Colonic mucosa (tissue), 4 donors: ENCODE results near the gene GET4. TPM values are rescaled to one million over a fixed set of nuclear protein-coding genes. Genes with fewer than 3 reads are reported as not detected.
A peak's percentile ranks its signal among the peaks of the same experiment; 100 is the strongest.
"Not testable (repeated sequence)": the region's sequence is repeated elsewhere in the genome, so short reads cannot be mapped to it uniquely, and the experiment has no call there.

Source experiments
- DNase-seq: peaks from one replicate; pipeline ENCODE4 v3.0.0-alpha.2; 2020
- H3K27ac ChIP-seq: fragments of 200-600 bp; one replicate; pipeline ENCODE4 v1.8.0; 2021
- H3K27me3 ChIP-seq: fragments of 200-600 bp; one replicate; pipeline ENCODE4 v1.8.0; 2021
- H3K36me3 ChIP-seq: fragments of 200-600 bp; one replicate; pipeline ENCODE4 v1.8.0; 2021
- H3K4me1 ChIP-seq: fragments of 200-600 bp; one replicate; pipeline ENCODE4 v1.8.0; 2021; ENCODE audit warnings: mild to moderate bottlenecking
- H3K4me3 ChIP-seq: fragments of 200-600 bp; one replicate; pipeline ENCODE4 v1.8.0; 2021
- H3K9ac ChIP-seq, 2 donors: one replicate each; pipeline ENCODE4 v1.7.0; 2013; ENCODE audit warnings: control low read depth in 2 of 2, low read depth in 2 of 2, low read length in 2 of 2
- H3K9me3 ChIP-seq: fragments of 200-600 bp; one replicate; pipeline ENCODE4 v1.8.0; 2021
- CTCF ChIP-seq: fragments of 200-600 bp; IDR thresholded peaks from one replicate; pipeline ENCODE4 v1.8.0; 2022; ENCODE audit warnings: antibody characterized with exemption, mild to moderate bottlenecking
- intact Hi-C: fragments of 100-400 bp; cut with DNase I; formaldehyde crosslinking; loops from one replicate; pipeline ENCODE4 v1.14.1; 2022
- total RNA-seq, 2 donors: library from RNA; stranded (reverse); fragmentation: NEBNext Ultra II Directional in 1 of 2; extraction: Animal tissue kit (Norgen Biotek cat#: 25700) in 1 of 2; gene quantifications; one replicate each; pipeline ENCODE4 v1.2.1, GENCODE V29; 2021
- donor health status: healthy.
- donor health status: DM: no; HTN: no; CAD: no.
- donor health status: DM: no; HTN: no; CAD: no.

The GET4 gene
- total RNA-seq, 2 donors from 2014 or later: 33.0 to 35.9 TPM

- intact Hi-C loops: no loop called here
- Histone ChIP-seq H3K27ac (no peak overlapping the region), H3K4me1 (no peaks in the 10 kb centered on the region), H3K9me3 (no peaks in the 10 kb centered on the region), H3K9ac (no peak overlapping the region), H3K36me3 (no peaks in the 10 kb centered on the region), H3K27me3 (no peaks in the 10 kb centered on the region), H3K4me3 (no peak overlapping the region)
- TF ChIP-seq CTCF: no peak
- DNase-seq: no peak
Observed at GRCh38 chr7:938546-939185, 62.3 kb downstream of the GET4 start.

GRCh38 chr7:939843-940242, 63.5 kb downstream of the GET4 start:
- DNase-seq: no peak
- no peaks in the 10 kb centered on the region for H3K27me3 ChIP-seq
- no peak overlapping the region for H3K9ac ChIP-seq
- no peaks in the 10 kb centered on the region for H3K9me3 ChIP-seq
- H3K4me1 ChIP-seq: no peaks in the 10 kb centered on the region
- no peak for TF ChIP-seq CTCF
- no peaks in the 10 kb centered on the region for H3K36me3 ChIP-seq
- H3K27ac ChIP-seq: no peak overlapping the region
- intact Hi-C loops: no loop called here
- H3K4me3 ChIP-seq: no peak overlapping the region

DNA sequence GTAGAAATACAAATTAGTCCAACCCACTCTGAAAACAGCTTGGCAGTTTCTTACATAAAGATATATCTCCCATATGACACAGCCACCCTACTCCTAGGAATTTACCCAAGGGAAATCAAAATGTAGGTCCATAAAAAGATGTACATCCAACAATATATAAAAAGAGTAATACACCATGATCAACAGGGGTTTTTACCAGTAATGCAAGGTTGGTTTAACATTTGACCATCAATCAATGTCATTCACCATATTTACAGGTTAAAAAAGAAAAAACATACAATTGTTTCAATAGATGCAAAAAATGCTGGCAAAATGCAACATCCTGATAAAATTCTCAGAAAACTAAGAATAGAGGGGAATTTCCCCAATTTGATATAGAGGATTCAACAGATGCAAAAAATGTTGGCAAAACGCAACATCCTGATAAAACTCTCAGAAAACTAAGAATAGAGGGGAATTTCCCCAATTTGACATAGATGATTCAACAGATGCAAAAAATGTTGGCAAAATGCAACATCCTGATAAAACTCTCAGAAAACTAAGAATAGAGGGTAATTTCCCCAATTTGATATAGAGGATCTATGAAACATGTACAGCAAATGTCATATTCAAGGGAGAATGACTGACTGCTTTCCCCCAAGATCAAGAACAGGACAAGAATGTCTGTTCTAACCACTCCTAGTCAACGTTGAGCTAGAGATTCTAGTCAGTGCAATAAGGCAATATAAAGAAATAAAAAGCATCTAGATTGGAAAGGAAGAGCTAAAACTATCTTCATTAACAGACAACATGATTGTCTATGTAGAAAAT, 64.5 kb downstream of the GET4 start:
- H3K36me3 ChIP-seq: no peaks in the 10 kb centered on the region
- intact Hi-C loops: no loop called here
- H3K27ac ChIP-seq: no peak overlapping the region
- no peak for TF ChIP-seq CTCF
- no peak overlapping the region for H3K9ac ChIP-seq
- H3K4me1 ChIP-seq: no peaks in the 10 kb centered on the region
- H3K27me3 ChIP-seq: no peaks in the 10 kb centered on the region
- H3K9me3 ChIP-seq: no peaks in the 10 kb centered on the region
- no peak for DNase-seq
- H3K4me3 ChIP-seq: no peak overlapping the region

DNA sequence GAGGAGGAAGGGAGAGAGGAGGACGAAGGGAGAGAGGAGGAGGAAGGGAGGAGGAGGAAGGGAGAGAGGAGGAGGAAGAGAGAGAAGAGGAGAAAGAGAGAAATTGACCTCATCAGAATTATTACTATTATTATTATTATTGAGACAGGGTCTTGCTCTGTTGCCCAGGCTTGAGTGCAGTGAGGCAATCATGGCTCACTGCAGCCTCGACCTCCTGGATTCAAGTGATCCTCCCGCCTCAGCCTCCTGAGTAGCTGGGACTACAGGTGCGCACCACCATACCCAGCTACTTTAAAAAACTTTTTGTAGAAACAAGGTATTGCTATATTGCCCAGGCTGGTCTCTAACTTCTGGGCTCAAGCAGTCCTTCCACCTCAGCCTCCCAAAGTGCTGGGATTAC, 67.4 kb downstream of the GET4 start:
- H3K27me3 ChIP-seq, H3K27ac ChIP-seq, intact Hi-C loops, H3K4me3 ChIP-seq, H3K9me3 ChIP-seq, DNase-seq, H3K9ac ChIP-seq, H3K36me3 ChIP-seq: not testable (repeated sequence)
- H3K4me1 ChIP-seq: peaks cover 12% of the 10 kb centered on the region

- peak overlapping the region; percentile 25 for H3K4me3 ChIP-seq
- no peaks in the 10 kb centered on the region for H3K9me3 ChIP-seq
- H3K27me3 ChIP-seq: no peaks in the 10 kb centered on the region
- TF ChIP-seq CTCF: no peak
- peaks cover 12% of the 10 kb centered on the region for H3K4me1 ChIP-seq
- no peaks in the 10 kb centered on the region for H3K36me3 ChIP-seq
- H3K27ac ChIP-seq: peak overlapping the region; percentile 94
- H3K9ac ChIP-seq: peak overlapping the region; percentile 75 to 79
- DNase-seq: no peak
- intact Hi-C loops: no loop called here
Observed at GRCh38 chr7:944744-945143, 68.4 kb downstream of the GET4 start.

GRCh38 chr7:945147-945555, 68.8 kb downstream of the GET4 start:
- Histone ChIP-seq H3K27me3 (no peaks in the 10 kb centered on the region), H3K9ac (peak overlapping the region; percentile 75 to 79), H3K9me3 (no peaks in the 10 kb centered on the region), H3K27ac (peak overlapping the region; percentile 94), H3K4me1 (peaks cover 12% of the 10 kb centered on the region), H3K36me3 (no peaks in the 10 kb centered on the region), H3K4me3 (peak overlapping the region; percentile 25)
- intact Hi-C loops: no loop called here
- no peak for DNase-seq
- TF ChIP-seq CTCF: no peak
